Stimulated activated CD8-positive, alpha-beta memory T cell treated with anti-CD3 and anti-CD28 coated beads, Interleukin-12 subunit alpha, Interleukin-12 subunit beta, amount 100 ng/mL, for 1 hour (primary cell): Measurements from ENCODE around the gene SCGB1C2.

Experiments used
- DNase-seq: peaks from one replicate; pipeline ENCODE4 v3.0.0-alpha.2; 2020; ENCODE audit warnings: low read depth

The SCGB1C2 gene

DNA sequence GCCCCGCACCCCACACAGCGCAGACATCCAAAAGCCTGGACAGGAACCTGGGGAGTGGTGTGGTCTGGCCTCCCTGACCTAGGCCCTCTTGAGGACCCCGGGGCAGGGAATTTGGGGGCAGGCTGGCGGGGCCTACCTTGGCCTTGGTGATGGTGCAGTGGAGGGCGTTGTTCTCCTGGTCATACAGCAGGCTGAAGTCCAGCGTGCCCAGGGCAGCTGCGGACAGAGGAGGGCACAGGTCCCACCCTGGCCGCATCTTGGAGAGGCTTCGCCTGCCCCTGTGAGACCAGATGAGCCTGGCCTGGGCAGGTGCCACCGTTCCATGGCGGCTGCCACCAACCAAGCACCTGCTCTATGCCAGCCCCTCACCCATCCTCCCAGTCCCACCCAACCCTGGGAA is 35.0 kb downstream of the SCGB1C2 start:
- DNase-seq = no peak

DNA sequence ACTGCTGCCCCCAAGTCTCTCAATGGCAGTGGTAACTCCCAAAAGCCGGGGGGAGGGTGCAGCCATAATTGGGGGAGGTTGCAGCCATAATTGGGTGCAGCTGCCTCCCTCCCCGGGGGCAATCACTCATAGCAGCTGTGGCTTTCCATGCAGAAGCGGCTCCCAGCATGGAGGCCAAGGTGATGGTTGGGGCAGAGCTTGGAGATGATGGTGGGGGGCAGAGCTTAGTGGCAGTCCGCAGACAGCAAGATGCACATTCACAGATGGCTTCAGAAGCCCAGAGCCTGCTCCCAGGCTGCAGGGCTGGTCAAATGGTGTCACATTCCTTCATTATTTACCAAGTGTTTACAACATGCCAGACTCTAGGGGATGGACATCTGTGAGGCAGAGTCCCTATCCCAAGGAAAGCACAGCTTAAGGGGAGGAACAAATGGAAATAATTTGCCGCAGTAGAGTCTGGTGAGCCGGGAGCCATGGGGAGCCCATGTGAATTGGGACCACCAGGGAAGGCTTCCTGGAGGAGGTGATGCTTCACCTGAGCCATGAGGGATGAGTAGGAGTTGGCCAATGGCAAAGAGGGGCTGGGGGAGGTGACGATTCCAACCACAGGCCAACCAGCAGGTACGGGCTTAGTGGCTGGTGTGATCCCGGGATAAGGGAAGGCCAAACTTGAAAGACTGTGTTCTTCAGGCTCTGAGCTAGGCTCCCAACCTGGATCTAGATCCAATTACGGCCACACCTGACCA is 36.0 kb downstream of the SCGB1C2 start:
- no peak for DNase-seq

DNA sequence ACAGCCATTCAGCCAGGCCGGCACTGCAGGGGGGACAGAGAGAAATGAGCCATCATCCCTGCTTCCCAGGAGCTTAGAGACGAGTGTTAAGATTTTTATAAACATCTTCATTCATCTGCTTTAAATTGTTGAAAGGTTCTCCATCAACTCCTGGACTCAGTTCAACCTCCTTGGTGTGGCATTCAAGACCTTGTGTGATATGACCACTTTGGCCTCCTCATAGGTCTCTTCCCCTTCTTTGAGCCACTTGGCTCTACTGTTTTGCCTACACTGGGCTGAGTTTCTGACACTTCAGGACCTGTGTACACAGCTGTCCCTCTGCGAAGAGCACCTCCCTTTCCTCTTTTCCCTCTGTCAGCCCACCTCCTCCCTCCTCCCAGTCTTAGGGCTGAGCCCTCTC is 39.8 kb downstream of the SCGB1C2 start:
- DNase-seq = no peak

DNA sequence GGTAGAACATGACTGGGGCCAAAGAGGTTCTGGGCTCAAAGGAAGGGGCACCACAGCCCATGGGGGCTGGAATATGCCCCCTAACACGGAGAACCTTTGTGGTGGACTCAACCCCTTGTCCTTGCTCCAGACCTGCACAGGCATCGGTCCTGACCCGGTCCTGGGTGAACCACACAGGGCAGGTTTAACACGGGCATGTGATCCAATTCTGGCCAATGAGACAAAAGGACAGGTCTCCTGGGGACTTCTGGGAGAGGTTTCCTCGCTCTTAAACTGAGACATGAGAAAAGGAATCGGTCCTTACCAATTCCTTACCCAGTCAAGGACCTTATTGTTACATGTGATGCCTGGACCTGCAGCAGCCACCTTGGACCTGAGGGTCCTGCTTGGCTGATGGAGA is 40.4 kb downstream of the SCGB1C2 start:
- no peak for DNase-seq

DNA sequence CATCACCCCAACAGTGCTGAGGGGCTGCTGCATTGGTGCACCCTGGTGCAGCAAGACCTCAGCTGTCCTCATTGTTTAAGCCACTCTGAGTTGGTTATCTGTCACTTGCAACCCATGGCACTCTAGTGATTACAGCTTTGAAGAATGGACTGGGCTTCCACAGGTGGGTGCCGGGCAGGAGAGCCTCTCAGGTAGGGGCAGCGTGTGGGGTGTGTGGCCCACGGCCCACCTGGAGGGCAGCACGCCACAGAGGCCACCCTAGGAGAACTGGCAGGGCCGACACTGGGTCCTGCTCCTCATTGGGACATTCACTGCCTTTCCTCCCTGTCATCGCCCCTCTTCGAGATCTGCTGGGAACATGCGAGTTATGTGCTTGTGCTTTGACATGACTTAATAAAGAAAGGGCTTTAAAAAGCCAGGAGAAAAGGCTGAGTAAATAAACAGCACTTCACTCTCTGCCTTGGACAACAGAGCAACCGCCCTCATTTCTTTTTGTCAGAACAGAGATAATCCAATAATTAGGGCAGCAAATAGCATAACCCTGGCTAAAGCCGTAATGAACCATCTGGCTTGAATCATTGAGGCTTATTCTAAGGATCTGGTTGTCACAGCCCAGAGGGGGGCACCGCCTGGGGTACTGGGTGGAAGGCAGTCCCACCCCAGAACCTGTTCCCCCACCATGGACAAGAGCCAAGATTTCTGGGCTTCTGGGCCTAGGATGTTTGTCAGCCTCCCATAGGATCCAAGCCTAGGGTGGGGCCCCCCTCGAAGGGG is 41.1 kb downstream of the SCGB1C2 start:
- DNase-seq = no peak

DNA sequence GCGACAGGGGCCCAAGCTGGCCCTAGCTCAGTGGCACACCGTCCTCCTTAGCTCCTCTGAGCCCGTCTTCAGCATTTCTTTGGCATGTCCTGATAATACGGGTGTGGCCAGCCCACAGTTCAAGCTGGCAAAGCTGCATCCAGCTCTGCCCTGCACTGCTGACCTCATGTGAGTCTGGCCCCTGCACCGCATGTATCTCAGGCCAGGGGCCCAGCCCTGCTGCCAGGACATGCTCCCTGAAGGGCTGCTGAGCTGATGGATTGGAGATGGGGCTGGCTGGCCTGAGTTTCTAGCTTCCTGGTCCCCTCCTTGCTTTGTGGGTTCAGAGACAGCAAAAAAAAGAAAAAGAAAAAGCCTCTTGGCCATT is 41.7 kb downstream of the SCGB1C2 start:
- DNase-seq = no peak

DNA sequence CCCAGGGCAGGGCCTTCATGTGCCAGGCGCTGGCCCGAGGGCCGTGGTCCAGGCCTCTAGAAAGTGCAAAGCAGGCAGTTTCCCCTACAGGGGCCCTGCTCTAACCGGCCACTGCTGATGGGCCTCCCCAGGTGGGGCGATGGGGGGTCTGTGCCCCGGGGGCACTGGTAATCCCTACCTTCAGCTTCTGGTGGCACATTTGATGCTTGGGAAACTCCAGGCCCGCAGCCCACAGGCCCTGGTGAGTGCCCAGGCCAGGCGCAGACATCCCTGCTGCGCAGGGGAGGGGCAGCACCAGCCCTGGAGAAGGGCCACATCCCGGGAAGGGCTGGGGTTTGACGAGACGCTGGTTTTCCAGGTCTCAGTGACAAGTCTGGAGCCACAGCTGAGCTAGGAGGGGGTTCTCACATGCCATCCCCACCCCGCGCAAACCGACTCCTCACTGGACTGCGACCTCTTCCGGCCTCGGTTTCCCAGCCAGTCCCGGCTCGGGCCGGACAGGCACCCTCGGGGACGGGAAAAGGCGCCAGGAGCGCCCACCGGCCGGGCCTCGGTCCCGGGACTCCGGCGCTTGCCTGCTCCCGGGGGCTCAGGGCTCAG is 42.5 kb downstream of the SCGB1C2 start:
- no peak for DNase-seq

DNA sequence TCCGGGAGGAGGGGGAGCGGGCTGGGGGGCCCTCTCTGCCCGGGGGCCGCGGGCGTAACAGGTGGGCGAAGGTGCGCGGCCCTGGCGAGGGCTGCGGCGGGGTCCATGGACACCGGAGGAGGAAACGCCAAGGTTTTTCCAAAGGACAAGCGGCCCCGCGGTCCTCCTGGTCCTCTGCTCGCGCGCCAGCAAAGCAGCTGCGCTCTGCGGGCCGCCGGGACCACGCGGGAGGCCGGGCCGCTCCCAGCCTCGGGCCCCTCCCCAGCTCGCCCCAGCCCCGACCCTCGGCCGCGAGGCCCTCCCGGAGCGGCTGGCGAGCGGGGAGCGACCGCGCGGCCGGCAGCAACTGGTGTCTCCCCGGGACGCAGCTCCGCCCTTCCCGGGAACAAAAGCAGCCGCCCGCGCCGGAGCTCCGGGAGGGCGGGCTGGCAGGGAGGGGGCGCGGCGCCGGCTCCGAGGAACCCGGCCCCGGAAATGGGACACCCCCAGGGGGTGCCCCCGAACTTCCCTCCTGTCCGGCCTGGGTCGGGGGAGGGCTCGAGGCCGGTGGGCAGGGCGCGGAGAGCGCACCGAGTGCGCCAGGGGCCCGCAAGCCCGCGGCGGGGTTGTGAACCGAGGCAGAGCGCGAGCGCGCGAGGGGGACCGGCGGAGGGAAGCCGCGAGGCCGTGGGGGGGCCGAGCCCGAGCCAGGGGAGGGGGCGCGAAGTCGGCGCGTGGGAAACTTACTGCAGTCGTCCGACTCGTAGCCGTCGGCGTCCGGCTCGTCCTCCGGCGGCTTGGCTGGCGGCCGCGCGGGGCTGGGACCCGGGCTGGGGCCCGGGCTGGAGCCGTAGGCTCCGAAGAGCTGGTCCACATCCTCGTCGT is 43.2 kb downstream of the SCGB1C2 start:
- DNase-seq = no peak

DNA sequence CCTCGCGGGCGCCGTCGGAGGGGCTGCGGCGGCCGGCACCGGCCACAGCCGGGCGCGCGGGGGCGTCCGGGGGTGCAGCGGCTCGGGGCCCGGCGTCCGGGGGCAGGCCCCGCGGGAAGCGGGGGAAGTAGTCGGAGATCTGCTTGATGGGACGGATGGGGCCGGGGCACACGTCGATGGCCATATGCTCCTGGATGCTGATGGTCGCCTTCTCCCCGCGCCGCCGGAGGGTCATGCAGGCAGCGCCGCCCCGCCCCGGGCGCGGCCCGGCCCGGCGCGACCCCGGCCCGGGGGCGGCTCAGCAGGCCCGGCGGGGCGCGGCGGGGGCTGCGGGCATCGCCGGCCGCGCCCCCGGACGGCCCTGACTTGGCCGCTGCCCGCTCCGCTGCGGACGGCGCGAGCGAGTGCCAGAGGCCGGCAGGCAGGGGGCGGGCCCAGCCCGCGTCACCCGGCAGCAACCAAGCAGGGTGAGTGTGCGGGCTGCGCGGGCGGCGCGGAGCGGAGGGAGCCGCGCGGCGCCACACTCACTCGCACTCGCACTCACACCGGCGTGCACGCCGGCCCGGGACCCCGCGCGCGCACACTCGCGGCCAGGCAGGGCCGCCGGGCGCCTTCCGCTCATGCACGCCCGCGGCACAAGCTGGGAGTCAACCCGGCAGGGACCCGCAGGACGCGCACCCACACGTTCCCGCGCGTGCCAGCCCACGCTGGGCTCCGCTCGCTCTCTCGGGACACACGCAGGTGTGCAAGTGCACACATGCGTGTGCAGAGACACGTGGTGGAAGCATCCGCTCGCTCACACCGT is 44.1 kb downstream of the SCGB1C2 start, which contains the start of gene DOC2B:
Gene DOC2B, minus strand, starts transcription at position 406 of the 805 bp plus-strand sequence. Its CDS starts 171 bp downstream, at position 235.
- DNase-seq = no peak

DNA sequence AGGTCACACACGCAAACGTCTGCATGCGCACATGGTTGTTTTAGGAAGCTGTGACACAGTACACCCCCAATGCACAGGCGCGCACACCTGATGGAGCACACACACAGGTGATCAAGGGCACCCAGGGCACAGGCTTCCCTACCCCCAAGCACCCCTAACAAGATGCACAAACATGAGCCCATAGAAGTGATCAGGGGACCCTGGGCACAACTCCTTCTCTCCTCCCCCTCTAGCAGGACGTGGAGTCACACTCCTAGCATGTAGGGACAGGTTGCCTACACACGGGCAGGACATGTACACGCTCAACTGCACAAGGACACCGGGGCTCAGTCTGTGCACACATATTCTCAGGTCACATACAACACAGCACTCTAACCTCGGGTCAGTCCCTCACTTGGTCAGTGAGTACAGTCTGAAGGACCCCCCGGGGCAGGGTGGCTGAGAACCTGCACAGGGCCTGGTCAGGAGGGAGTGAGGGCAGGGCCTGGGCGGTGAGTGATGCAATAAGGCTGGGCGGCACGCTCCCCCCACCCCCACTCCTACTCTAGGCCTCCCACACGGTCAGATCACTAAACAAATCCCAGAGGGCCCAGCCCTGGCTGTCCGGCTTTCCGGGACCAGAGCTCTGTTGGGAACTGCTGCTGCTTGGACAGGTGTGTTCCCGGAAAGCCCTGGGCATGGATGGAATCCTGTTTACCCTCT is 44.8 kb downstream of the SCGB1C2 start:
- no peak for DNase-seq

DNA sequence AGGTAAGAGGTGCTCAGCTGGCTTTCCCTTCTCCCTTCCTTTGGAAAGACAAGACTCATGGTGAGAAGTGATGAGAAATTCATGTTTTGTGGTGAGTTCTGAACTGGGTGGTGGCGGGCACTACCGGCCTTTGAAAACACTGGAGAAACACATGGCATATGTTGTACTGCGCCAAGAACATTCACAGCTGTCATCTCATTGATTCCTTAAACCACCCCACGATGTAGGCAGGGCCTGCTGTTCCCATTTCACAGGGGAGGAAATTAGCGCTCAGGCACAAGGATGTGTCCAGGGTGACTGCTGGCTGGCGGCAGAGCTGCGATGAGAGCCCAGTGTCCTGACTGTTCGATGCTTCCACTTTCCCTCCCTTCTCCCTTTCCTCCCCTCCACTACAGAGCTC is 45.7 kb downstream of the SCGB1C2 start:
- no peak for DNase-seq

DNA sequence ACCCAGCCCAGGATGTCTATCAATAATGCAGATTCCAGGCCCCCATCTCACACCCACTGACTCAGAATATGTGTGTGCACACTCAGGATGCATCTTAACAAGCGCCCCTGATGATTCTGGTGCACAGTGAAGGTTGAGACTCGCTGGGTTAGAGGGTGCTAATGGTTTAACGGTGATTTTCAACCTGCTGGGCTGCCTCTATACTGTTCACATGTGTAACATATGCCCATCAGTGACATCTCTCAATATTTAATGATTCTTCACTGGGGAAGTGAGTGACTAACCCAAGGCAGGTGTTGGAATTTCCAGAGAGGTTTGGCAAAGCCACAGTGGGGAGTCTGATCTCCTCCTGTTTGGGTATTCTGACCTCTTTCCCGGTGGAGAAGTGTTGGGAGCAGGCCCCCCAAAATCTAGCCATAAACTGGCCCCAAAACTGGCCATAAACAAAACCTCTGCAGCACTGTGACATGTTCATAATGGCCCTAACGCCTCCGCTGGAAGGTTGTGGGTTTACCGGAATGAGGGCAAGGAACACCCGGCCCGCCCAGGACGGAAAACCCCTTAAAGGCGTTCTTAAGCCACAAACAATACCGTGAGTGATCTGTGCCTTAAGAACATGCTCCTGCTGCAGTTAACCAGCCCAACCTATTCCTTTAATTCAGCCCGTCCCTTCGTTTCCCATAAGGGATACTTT is 48.2 kb downstream of the SCGB1C2 start:
- DNase-seq = no peak

DNA sequence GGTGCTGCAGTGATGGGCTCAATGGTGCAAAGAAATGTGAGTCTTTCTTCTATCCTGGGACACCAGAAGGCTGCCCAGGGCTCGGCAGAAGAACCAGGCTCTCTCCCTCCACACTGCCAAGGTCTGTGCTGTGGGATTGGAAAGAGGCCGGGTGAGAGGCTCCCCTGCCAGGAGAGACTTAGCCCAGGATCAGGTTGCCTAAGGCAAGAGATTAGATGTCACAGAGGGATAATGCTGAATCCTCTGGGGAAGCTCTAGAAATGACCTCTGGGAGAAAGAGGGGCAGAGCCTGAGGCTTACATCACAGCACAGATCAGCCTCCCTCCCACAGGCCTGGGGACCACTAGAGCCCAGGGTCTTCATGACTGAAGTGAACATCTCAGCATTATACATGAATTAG is 49.8 kb downstream of the SCGB1C2 start:
- DNase-seq = no peak
